RKO (cell line): Measurements from ENCODE around the gene PDZRN4.
"Not testable (repeated sequence)": the region's sequence is repeated elsewhere in the genome, so short reads cannot be mapped to it uniquely, and the experiment has no call there.

Experiments used
- DNase-seq: peaks from one replicate; pipeline ENCODE4 v3.0.0-alpha.2; 2016; ENCODE audit warnings: low spot score

PDZRN4 gene

DNA sequence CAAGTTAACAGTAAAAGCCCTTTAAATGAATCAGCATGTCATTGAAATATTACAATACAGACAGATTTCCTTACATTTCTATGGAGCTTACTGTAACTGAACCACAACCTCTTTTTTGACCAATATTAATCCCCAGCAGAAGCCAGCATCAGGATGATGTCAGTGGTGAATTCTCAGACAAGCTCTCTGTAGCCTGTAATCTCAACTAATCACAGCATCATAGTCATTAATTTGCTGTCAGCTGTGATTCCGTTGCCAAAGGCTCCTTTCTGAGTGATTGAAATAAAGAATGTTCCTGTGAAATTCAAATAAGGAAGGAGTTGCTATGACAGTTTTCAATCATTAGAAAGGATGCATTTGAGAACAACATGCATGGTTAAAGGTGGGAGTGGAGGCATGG, 323.1 kb downstream of the PDZRN4 start:
- DNase-seq, result no peak

DNA sequence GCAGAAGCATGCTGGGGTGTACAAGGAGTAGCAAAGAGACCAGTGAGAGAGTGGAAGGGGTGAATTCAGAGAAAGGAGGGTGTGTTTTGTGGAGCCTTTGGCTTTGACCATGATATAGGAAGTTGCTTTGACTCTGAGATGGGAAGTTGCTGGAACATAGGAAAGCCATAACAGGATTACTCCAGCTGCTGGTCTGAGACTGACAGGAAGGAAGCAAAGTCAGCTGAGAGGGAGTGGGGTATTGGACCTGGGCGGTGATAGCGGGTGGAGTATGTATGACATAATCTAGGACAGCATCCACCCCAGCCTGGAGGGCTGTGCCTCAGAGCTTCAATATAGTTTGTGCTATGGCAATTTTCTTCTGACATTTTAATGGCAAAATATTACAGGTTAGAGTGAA, 324.4 kb downstream of the PDZRN4 start:
- no peak for DNase-seq

DNA sequence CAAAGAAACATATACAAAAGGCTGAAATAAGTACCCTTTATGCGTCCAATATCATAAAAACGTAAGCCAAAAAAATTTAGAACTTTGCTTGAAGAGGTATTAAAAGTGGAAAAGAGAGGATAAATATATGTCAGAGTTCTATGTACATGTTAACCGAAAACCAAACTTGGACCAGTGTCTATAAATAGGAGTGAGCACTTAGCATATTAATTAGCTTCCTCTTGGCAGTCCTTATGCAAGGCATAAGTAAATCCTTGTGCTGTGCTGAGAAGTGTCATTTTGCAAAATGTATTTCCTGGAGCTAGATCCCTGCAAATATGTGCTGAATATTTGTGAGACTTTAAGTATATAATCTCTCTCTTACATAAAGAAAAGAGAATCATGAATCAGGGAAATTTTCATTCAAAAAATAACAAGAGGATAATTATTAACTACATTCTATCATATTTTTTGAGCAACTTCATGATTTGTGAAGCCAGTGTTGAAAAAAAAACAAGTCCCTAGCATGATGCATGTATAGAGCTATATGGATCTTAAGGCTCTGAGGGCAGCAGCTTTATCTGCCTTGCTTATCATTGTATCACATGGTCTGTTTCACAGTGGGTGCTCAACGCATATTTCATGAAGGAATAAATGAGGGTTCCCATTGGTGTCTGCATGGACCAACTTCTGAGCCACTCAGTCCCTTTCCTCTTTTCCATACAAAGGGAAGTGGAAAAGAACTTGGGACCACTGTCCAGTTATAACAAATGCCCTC, 326.1 kb downstream of the PDZRN4 start:
- DNase-seq, result no peak

DNA sequence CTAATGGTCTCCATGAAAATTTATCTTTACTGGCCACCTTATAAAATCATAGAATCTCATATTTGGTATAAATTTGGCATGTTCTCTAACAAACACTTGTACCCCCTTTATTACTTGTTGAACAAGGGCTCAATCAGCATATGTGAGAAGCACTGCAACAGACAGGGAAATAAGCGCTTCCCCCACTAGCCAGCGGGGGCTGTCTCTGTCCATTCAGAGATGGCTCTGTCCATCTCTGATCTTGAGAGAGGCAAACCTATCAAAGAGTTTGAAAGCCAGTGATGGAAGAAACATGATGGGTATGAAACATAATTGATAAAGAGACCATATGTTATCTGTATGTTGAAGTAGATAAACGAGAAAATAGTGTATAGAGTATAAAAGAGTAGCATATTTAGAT, 326.8 kb downstream of the PDZRN4 start:
- peak; percentile 16 for DNase-seq

DNA sequence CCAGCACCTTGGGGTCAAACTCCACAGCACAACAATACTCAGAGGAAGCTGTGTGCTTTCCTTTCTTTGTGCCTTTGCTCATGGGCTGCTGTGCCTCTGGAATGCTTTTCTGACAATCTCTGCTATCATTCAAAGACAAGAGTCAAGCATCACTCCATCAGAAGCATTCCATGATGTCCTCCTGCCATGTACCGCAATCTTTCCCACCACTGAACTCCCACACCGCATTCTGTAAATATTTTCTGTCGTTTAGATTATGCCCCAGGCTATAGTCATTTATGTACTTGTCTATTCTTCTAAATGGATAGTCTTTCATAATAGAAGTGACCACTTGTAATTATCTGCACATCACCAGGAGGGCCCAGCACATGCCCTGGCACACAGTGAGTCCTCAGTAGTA, 327.8 kb downstream of the PDZRN4 start:
- DNase-seq, result no peak

DNA sequence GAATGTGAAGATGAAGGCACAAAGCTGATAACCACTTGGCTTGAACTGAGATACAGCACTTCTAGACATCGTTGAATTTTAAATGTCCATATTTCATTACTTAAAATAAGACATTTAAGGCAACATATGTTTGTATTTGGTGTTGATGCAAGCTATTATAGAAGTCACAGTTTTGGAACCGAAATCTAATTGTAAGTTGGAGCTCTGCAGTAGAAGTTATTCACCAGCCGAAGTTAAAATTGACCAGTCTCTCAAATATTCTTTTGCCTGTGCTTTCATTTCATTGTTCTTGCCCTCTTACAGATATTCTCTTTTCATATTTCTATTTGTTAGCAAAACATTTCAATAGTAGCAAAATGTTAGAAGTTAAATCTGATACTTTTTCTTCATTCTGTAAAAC, 332.7 kb downstream of the PDZRN4 start:
- no peak for DNase-seq

DNA sequence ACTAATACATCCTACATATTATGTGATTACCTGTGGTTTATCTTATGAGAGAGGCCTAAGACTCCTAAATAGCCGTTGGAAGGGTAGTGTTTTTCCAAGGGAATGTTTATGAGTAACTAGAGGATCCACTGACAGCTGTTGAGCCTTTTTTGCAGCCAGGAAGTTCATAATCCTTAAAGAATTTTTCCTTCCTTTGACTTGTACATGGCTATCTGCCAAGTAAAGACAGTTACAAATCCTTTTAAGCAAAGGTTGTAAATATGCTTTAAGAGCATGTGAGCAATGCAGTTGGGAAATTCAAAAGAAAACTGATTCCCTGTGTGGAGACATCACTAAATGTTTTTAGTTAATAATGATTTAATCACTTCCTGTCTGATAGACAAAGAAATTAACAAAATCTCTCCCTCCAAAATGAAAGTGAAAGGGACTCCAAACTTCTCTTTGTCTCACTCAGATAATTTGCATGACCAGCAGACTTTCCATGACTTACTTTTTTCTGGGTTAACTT, 333.8 kb downstream of the PDZRN4 start:
- peak; percentile 70 for DNase-seq

DNA sequence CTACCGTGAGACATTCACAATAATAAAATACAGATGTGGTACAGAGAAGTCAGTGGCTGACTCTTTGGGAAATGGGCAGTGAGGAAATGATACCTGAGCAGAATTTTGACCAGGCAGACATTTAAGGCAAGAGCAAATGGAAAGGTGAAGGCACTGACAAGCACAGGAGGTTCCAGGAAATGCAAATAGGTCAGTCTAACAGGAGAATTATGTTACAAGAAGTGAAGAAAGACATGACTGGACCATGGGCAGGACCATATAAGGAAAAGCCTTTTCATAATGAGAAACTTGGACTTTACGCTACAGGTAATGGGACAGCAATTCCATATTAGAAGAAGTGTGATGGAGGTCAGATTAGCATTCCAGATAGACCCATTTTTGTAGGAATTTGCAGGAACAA, 338.9 kb downstream of the PDZRN4 start:
- no peak for DNase-seq

DNA sequence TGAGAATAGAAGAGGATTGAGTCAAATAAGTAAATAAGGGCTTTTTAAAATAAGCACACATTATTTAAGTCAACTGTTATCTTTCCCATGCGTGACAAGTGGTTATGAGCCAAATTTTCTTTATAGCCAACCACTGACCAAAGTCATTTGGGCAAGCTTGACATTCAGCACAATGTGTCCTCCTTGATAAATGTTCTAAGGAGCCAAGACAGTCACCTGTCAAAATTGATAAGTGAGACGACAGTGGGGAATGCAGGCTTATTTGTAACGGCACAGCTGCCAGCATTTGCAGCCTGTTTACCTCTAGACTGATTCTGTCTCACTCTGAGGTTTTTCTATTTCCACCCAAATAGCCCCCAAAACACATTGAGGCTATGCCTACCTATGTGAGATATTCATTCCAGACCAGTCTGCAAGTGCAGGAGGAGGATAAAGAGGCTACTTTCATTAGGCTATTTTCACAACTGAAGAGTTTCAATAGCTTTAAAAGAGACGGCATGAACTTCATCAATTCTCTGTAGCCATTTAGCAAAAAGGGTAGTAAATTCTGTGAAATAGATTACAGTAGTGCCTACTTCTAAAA, 339.5 kb downstream of the PDZRN4 start:
- no peak for DNase-seq

DNA sequence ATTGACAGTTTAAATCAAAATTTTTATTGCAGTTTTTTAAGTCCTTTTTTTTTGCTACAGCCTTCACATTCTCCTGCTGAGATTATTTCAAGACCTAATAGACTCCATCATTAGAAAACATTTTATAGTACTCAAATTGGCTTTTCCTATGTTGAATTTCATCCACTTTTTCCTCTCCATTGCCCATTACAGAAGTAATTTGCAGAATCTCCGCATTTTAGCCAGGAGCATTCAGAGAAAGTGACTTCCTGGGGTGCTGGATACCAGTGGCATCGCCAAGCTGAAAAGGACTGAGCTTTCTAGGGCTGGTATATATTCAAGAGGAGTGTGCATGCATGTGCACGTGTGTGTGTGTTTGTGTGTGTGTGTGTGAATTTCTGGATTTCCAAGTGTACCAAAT, 340.8 kb downstream of the PDZRN4 start:
- no peak for DNase-seq

DNA sequence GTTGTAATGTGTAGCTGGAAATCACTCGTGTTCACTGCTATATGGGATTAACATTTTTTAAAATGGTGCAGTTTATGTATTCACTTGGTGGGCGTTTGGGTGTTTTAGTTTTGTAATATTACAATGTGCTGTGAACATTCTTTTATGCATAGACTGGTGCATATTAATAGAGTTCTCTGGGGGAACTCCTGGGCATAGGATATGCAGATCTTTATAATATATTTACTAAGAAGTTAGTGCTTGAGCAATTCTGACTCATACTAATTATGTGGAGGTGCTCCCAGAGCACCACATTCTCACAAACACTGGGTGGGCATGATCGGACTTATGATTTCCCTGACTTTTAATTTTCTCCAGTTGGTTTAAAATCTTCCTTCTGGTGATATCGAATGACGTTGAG, 342.3 kb downstream of the PDZRN4 start:
- no peak for DNase-seq

DNA sequence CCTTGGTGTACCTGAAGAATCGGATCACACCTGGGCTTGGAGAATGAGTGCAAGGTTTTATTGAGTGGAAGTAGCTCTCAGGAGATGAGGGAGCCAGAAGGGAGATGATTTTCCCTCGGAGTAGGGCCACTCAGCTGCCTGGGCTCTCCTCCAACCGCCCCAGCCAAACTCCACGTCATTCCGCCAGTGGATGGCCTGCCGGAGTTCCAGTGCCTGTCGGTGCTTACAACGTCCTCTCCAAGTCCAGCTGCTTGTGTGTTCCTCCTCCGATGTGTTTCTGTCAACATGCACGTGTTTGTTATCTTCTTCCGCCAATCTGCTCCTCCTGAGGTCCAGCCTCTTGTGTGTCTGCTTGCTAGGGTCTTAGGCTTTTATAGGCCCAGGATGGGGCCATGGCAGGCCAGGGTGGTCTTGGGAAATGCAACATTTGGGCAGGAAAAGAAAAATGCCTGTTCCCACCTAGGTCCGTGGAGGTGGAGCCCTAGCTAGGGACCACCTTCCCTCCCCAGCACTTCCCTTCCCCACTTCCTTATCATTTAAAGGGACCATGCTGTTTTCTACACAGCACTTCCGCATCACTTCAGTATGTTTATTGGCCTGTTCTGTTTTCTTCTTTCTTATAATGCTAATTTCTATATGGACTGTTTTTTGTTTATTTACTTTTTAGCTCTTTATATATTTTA, 343.2 kb downstream of the PDZRN4 start:
- DNase-seq, result no peak

DNA sequence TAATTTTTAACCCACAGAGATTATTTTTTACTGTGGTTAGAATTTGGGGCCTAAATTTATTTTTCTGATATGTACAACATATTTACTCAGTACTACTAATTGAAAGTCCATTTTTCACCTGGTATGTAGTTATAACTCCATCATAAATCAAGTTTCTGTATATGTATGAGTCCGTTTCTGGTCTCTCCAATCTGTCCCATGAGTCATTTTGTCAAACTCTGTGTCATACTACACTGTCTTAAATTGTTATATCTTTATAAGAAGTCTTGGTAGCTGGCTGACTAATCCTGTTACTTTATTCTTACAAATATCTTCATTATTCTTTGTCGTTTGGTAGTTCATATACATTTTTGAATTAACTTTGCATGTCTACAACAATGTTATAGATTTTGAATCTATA, 344.0 kb downstream of the PDZRN4 start:
- DNase-seq, result peak; percentile 41

DNA sequence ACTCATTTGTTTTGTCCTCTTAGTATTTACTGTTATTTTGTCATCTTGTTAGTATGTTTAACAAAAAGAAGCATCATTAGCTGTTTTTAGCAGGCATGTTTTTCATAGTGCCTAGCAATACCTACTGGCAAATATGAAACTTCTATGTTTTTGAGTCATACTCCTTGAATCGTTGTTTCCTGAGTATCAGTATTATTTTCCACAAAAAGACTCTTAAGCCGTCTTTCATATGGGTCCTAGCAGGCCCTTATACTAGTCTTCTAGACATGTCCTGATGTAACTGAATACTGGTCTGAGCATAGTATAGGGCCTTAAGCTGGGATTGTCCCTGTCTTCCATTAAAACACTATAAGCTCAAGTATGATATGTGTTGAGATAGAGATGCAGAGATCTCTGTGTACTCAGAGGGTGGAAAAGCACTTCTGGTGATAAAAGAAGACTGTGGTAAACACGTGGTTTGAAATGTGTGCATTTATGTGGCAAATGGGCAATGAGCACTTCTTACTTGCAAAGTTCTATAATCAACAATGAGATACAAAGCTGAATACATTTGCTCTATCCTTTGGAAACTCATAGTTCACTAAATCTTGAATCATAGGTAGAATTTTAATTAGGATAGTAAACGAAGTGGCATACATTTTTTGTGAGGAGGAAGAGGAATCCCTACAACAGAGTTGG, 348.8 kb downstream of the PDZRN4 start:
- DNase-seq, result no peak

DNA sequence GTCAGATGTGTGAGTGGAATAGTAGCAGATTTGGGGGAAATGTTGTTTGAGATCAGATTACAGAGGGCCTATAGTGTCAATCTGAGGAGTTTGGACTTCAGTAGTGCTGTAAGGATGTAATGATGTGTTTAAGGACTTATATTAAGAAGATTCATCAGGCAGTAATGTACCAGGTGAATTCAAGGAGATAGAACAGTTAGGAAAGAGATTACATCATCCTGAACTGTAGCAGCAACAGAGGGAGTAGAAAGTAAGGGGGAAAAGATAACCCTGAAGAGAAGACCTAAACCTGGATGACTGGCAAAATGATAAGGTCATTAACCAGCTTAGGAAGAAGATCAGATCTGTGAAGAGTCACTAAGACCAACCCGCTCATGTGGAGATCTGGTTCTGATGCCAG, 349.4 kb downstream of the PDZRN4 start:
- no peak for DNase-seq

DNA sequence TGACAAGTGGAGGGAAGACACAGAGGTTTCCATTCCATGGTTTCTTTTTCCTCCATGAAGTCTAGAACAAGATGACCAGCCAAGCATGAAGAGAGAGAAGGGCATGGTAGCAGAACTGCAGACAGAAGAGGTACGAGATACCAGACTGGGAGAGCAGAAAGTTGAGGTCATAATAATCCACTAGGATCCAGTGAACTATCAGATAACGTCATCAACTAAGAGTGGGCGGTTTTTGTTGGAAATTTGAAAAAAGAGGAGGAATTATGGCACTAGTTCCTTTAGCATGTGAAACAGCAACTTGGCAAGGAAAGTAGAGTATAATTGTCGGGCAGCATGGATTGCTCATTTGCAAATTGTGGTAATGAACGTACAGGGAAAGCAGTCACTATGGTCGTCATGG, 357.6 kb downstream of the PDZRN4 start:
- DNase-seq, result no peak

DNA sequence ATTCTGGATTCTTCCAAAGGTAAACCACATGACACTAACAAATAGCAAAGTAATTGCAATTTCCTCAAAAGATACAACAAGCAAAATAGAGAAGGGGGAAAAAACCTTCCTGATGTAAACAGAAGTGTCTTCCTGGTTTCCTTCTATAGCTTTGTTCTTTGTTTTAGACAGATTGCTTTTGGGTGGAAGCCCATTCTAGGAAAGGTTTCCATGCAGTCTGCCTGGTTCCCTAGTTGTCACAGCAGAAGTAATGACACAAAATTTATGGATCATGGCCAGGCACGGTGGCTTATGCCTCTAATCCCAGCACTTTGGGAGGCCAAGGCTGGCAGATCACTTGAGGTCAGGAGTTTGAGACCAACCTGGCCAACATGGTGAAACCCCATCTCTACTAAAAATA, 359.0 kb downstream of the PDZRN4 start:
- DNase-seq, result not testable (repeated sequence)

DNA sequence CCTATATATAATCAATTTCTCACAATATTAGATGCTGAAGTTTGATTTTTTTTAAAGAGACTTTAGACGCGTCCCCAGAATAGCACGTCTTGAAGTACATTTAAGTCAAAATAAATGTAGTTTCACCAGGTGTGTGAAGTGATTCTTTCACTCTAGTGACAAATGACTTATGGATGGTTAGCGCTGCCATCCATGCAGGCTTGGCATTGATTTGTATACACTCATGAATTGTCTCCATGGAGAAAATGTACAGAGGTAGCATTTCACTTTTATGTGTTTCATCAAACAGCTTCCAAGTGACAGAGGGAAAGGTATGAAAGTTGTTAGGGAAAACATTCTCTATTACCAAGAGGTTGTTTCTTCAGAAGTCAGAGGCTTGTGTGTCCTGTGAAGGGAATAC, 360.8 kb downstream of the PDZRN4 start:
- no peak for DNase-seq

DNA sequence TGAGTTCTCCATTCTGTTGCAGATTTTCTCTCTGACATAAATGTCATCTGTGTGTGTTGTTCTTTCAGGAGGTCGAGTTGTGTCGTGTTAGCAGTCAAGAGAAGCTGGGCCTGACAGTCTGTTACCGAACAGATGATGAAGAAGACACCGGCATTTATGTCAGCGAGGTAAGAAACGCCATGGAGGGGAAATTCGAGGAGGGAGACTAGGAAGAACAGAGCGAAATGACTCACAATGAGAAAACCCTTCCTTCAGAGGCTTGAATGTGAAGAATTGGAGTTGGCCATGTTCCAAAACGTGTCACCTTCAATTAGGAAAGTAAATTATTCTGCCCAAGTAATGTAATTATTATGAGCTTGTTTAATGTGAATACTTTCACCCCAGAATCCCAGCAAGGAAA, 364.5 kb downstream of the PDZRN4 start:
- DNase-seq, result no peak

DNA sequence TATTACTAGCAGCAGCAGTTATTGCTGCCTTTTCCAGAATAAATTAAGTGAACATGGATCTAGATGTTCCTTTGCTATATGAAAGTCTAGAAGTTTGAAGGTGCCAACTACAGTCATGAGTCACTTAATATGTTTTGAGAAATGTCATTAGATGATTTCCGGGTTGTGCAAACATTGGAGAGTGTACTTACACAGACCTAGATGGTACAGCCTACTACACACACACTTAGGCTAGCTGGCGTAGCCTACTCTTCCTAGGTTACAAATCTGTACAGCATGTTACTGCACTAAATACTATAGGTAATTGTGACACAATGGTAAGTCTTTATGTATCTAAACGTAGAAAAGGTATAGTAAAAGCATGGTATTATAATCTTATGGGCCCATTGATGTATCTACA, 368.1 kb downstream of the PDZRN4 start:
- no peak for DNase-seq

DNA sequence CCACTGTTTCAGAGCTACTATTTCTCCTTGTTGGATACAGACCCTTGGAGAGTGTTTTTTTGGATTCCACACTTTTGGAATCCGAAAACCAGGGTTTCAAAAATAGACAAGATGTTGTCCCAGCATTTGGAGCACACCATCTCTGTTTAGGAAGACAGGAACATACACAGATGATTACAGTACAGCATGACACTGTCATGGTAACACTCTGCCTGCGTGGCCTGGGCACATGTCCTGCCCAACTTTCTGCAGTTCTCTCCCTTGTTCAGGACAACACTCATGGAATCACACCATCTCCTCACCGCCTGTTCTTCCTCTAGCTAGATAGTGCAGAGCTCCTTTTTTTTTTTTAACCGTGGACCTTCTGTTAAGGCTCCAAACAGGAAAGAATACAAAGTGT, 369.2 kb downstream of the PDZRN4 start:
- no peak for DNase-seq

DNA sequence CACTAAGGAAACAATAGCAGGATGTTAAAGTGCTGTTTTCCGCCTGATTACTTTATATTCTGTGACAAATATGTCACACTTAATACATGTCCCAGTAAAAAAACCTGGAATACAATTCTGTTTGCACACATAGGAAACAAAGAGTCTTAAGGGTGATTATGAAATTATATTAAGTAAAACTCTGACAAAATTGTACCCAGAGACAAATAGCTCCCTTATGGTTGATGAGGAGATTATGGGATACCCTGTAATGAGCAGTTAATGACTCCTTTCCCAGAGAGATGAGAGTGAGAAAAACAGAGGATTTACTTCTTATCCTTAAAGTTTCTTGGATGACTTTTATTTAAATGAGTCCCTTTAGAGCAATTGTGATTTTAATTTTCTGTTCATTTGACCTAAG, 370.6 kb downstream of the PDZRN4 start:
- DNase-seq, result no peak

DNA sequence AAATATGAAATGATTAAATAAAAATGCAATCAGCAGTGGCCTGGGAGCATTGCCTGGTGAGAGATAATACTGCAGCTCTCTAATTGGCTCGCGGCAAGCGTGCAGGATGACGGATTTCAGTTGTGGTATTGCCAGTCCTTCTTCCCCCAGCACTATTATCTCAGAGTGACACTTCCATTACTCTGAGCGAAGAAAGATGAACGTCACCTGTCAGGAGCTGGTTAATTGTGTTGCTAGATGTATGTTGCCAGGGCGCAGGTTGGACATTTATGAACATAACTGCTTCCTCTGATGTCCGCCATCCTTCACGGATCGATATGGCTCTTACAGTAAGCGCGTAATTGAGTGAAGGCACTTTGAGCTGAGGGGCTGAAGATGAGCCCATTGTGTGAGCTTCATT, 374.9 kb downstream of the PDZRN4 start:
- no peak for DNase-seq
